Panc1 (cell line): ENCODE results near the gene LINGO4. TPM values are rescaled to one million over a fixed set of nuclear protein-coding genes. Genes with fewer than 3 reads are reported as not detected.

Experiments
- ATAC-seq: fragments of 200-7000 bp; cut with Tn5 transposase; 2 replicates; pipeline ENCODE4 v1.9.1; 2020; ENCODE audit warnings: mild to moderate bottlenecking, moderate library complexity
- BruUV-seq: library from RNA; stranded (reverse); fragments of 400-500 nt; replicated peaks from 2 replicates; lab custom pipeline; 2021; lab: Mats Ljungman, UMichigan
- CTCF ChIA-PET: fragments of 300-600 bp; sonication (Branson Sonifier 250); formaldehyde crosslinking; loops from one replicate; lab custom pipeline; 2022; ENCODE audit warnings: antibody characterized with exemption; lab: Charles Lee
- POLR2A ChIA-PET: fragments of 300-600 bp; sonication (Branson Sonifier 250); formaldehyde crosslinking; loops from one replicate; lab custom pipeline; 2022; ENCODE audit warnings: antibody characterized with exemption; lab: Charles Lee
- DNase-seq: peaks from one replicate; pipeline ENCODE4 v3.0.0-alpha.2; 2010; ENCODE audit warnings: low read depth, low spot score
- H3K27ac ChIP-seq: 2 replicates; pipeline ENCODE4 v1.5.1; 2011; ENCODE audit warnings: mild to moderate bottlenecking, low read length, inconsistent platforms
- H3K27me3 ChIP-seq: fragments of 200-500 bp; sonication (Bioruptor generic); 2 replicates; pipeline ENCODE4 v1.6.0; 2014; ENCODE audit warnings: low read length, inconsistent platforms; ENCODE audit not compliant: control insufficient read depth, insufficient read depth
- H3K36me3 ChIP-seq: fragments of 200-500 bp; sonication (Bioruptor generic); 2 replicates; pipeline ENCODE4 v1.5.1; 2014; ENCODE audit warnings: inconsistent platforms, mild to moderate bottlenecking, low read length, moderate library complexity; ENCODE audit not compliant: control insufficient read depth, insufficient read depth
- H3K4me1 ChIP-seq: 2 replicates; pipeline ENCODE4 v1.5.1; 2011; ENCODE audit warnings: inconsistent platforms, mild to moderate bottlenecking, low read length, moderate library complexity; ENCODE audit not compliant: control insufficient read depth, insufficient read depth
- H3K4me3 ChIP-seq, 2 experiments: 2 replicates each; pipeline ENCODE4 v1.5.1; 2011 to 2012; ENCODE audit warnings: low read depth in 2 of 2, low read length in 2 of 2, mild to moderate bottlenecking in 2 of 2, inconsistent platforms in 1 of 2, moderate library complexity in 1 of 2
- H3K9me3 ChIP-seq: fragments of 200-500 bp; sonication (Bioruptor generic); 2 replicates; pipeline ENCODE4 v1.5.1; 2014; ENCODE audit warnings: low read depth, mild to moderate bottlenecking, inconsistent platforms, low read length, moderate library complexity; ENCODE audit not compliant: control insufficient read depth, insufficient read depth
- CTCF ChIP-seq: fragments of 450-650 bp; IDR thresholded peaks from 2 replicates; pipeline ENCODE4 v1.5.1; 2017; ENCODE audit warnings: mild to moderate bottlenecking
- POLR2AphosphoS5 ChIP-seq: IDR thresholded peaks from 2 replicates; pipeline ENCODE4 v1.6.1; 2012; ENCODE audit warnings: mild to moderate bottlenecking, low read depth, low read length, moderate library complexity
- REST ChIP-seq, 2 experiments: IDR thresholded peaks; 2 replicates each; pipeline ENCODE4 v1.6.1; 2011 to 2012; ENCODE audit warnings: low read depth in 2 of 2, control low read depth in 1 of 2, low read length in 1 of 2, mild to moderate bottlenecking in 1 of 2, moderate library complexity in 1 of 2; ENCODE audit not compliant: insufficient read depth in 1 of 2
- SIN3A ChIP-seq: IDR thresholded peaks from 2 replicates; pipeline ENCODE4 v1.6.1; 2012; ENCODE audit warnings: low read depth, mild to moderate bottlenecking, low read length, moderate library complexity, borderline replicate concordance; ENCODE audit not compliant: insufficient read depth
- TCF7L2 ChIP-seq: IDR thresholded peaks from 2 replicates; pipeline ENCODE4 v1.6.1; 2011; ENCODE audit warnings: mild to moderate bottlenecking, low read depth, low read length, inconsistent platforms
- in situ Hi-C: cut with HindIII; loops from 2 replicates; pipeline ENCODE4 v1.10.0; 2016; ENCODE audit warnings: low sequenced_read_pairs, low pct_unique_long_range_greater_than_20kb
- intact Hi-C: fragments of 100-400 bp; cut with micrococcal nuclease; formaldehyde crosslinking; loops from one replicate; pipeline ENCODE4 v1.10.0; 2022; ENCODE audit not compliant: unreplicated experiment
- total RNA-seq: library from RNA; stranded (reverse); gene quantifications from one replicate; pipeline ENCODE4 v1.2.1, GENCODE V29; 2021; ENCODE audit not compliant: unreplicated experiment

LINGO4 gene
- total RNA-seq, 1 experiment from 2014 or later, result not detected

GRCh38 chr1:151839082-151839412, 33.8 kb upstream of the LINGO4 start:
- no peak for TF ChIP-seq CTCF
- TF ChIP-seq REST (IDR thresholded peaks at IDR 0.05; ENCODE audit: insufficient read depth in 1 of 2, low read depth in 2 of 2, low read length in 1 of 2), result no peak
- no peak for TF ChIP-seq POLR2AphosphoS5
- TF ChIP-seq SIN3A, result no peak
- TF ChIP-seq TCF7L2, result no peak
- peaks cover 10% of the 10 kb centered on the region for H3K4me1 ChIP-seq
- intact Hi-C loops (loop anchor here (10.0 kb wide), 3 partner anchors 144 to 394 kb away; no protein-coding TSS in a partner anchor), in situ Hi-C loops (no loop called here)
- POLR2A ChIA-PET, result no interaction called here
- CTCF ChIA-PET, result interaction anchor here (0.6 kb wide), 1 partner anchor 170 kb away, joined by 3 read pairs; no protein-coding TSS in a partner anchor
- peak overlapping the region; percentile 57 to 73 for H3K4me3 ChIP-seq
- ATAC-seq, result peak; percentile 1; the same call in 1 of the 2 replicates
- H3K27ac ChIP-seq, result peak overlapping the region; percentile 90
- no peaks in the 10 kb centered on the region for H3K27me3 ChIP-seq
- DNase-seq, result no peak
- H3K36me3 ChIP-seq, result no peaks in the 10 kb centered on the region
- no TSS peak for BruUV-seq
- no peaks in the 10 kb centered on the region for H3K9me3 ChIP-seq

- Histone ChIP-seq H3K27ac (no peak overlapping the region), H3K27me3 (no peaks in the 10 kb centered on the region), H3K9me3 (no peaks in the 10 kb centered on the region), H3K36me3 (no peaks in the 10 kb centered on the region), H3K4me1 (peaks cover 10% of the 10 kb centered on the region), H3K4me3 (no peak overlapping the region)
- DNase-seq, result no peak
- in situ Hi-C loops (no loop called here), intact Hi-C loops (loop anchor here (10.0 kb wide), 3 partner anchors 144 to 394 kb away; no protein-coding TSS in a partner anchor)
- ChIA-PET CTCF (interaction anchor here (0.6 kb wide), 1 partner anchor 170 kb away, joined by 3 read pairs; no protein-coding TSS in a partner anchor), POLR2A (no interaction called here)
- no TSS peak for BruUV-seq
- no peak for TF ChIP-seq CTCF
- TF ChIP-seq SIN3A, result no peak
- no peak for TF ChIP-seq TCF7L2
- TF ChIP-seq POLR2AphosphoS5, result no peak
- no peak for TF ChIP-seq REST (IDR thresholded peaks at IDR 0.05; ENCODE audit: insufficient read depth in 1 of 2, low read depth in 2 of 2, low read length in 1 of 2)
- ATAC-seq, result no peak
Measured at GRCh38 chr1:151838222-151839081, 33.2 kb upstream of the LINGO4 start.
